ENCODE measurements around the gene ANKZF1. TPM values are rescaled to one million over a fixed set of nuclear protein-coding genes. Genes with fewer than 3 reads are reported as not detected.
"Not testable (repeated sequence)": the region's sequence is repeated elsewhere in the genome, so short reads cannot be mapped to it uniquely, and the experiment has no call there.

Gene ANKZF1
- total RNA-seq, 1 experiment from 2014 or later, result 48.0 TPM

DNA sequence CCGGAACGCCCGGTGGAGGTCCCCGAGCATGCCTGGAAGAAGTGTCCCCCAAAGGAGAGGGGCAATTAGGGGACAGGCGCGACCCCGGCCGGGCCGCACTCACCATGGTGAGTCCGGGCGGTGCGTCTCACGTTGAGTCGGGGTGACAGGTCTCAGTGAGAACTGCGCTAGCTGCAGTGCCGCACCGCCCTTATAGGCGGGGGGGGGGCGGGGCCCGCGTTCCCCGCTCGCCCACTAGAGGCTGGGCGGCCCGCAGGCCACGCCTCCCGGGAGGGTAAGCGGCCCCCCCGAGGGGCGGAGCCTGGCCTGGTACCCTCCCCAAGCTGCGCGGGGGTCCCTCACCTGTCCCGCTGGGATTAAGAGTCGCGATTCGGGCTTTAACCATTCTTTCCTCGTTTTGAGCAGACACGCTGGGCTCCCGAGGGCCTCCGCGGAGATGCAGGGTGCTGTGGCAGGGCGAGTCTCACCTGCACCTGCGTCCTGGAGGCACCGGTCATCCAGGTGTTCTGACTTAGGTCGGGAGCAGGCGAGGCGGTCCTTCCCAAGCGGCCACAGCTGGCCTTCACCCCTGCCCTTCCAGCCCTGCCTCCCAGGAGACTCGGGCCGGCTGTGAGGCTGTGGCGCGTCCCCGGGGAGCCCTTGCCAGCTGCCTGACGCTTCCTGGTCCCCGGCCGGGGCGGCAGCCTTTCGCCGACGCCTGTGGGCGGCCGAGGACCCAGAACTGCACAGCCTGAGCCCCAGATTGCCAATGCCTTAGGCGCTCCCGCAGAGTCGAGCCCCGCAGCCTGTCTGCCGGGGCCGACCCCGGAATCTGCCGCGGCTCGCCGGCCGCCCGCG, 24.4 kb downstream of the ANKZF1 start, which contains the start of gene TUBA4A:
TUBA4A (minus strand) TSS at position 166 of the 837 bp plus-strand sequence; CDS start at position 106, 60 bp downstream.
- peak; percentile 78 for DNase-seq (ENCODE audit: extremely low read depth, low read depth)

DNA sequence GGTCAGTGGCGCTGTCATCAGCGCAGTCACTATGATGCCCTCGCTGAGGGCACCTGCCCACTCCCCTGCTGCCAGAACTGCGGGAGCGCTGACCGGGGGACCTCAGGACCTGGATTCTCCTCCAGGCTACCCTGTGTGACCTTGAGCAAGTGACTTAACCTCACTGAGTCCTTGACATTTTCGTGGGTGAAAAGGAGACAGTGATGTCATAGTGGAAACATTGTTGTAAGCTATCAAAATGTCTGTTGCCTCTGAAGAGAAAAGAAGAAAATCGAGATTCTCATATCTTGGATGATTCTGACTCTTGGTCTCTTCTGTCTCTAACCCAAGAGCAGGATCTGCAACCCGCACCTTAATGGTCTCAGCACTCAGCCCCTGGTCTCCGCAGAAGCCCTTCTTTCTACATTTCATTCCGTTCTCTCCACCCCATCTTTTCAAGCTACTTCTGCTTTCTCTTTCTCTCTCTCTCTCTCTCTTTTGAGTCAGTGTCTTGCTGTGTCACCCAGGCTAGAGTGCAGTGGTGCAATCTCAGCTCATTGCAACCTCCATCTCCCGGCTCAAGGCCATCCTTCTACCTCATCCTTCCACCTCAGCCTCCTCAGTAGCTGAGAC, 25.1 kb downstream of the ANKZF1 start:
- no peak for DNase-seq (ENCODE audit: extremely low read depth, low read depth)

DNA sequence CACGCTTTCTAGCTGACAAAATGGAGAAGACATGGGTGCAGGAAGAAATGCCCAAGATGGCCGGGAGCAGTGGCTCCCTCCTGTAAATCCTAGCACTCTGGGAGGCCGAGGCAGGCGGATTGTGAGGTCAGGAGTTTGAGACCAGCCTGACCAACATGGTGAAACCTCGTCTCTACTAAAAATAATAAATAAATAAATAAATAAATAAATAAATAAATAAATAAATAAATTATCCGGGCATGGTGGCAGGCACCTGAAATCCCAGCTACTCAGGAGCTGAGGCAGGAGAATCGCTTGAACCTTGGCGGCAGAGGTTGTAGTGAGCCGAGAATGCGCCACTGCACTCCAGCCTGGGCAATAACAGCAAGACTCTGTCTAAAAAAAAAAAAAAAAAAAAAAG, 29.3 kb downstream of the ANKZF1 start:
- DNase-seq (ENCODE audit: extremely low read depth, low read depth), result not testable (repeated sequence)

DNA sequence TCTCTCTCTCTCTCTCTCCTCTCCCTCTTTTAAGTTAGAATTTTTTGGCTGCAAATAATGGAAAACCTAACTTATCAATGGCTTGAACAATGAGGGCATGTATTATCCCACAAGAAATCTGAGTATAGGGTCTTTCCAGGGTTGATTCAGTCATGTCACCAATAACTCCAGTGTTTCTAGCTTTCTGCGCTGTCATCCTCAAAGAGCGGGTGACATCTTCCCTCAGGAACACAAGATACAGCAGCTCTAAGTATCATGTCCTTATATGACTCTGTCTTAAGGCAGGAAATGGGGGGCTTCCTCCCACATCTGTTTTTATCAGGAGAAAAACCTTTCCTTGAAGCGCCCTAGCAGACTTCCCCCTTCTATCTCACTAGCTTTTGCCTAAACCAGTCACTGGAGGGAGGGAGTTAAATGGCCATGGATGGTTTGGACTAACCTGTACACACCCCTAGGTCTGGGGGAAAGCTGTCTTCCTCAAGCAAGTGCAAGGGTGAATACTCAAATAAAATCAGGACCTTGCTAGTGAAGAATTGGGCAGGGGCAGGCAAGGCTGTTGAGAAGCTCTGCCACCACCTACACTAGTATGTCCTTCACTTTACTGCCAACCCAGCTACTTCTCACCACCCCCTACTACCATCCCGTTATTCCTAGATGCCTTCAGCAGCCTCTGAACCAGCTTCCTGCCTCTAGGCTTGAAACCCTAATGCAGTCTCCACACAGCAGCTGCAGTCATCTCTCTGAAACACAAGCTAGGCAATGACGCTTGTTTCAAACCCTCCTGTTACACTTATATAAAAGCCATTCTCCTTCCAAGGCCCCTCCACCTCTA, 31.6 kb downstream of the ANKZF1 start:
- no peak for DNase-seq (ENCODE audit: extremely low read depth, low read depth)

DNA sequence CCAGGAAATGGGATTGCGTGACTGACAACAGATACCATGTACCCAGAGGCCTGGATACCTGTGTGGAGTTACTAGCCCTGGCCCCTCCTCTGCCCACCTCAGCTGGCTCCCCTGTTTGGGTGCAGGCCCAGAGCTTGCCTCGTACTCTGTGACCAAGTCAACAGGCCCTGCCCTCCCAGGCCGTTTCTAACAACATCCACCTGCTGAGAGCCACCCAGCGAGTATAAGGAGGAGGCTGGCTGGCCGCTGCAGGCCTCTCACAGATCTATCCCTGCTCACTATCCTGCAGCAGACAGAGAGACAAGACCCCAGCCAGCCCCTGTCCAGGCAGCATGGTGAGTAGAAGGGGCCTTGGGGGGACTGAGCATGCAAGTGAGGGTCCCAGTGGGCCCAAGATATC, 36.6 kb downstream of the ANKZF1 start:
- DNase-seq (ENCODE audit: extremely low read depth, low read depth), result no peak

DNA sequence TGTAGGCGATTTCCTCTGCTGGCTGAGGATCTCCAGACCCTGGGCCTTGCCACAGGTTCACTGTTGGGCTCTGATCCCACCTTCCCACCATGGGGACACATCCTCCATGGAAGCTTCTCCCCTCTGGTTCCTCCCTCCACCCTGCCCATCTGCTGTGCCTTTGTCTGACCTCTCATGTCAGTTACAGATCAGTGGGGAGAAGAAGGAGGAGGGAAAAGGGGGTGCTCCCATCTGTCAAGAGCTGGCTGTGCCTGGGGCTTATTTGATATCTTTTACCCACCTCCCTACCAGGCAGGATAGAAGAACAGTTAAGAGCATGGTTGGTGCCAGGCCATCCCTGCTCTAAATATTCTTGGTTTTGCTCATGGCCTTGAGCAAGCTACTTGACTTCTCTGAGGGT, 37.3 kb downstream of the ANKZF1 start:
- DNase-seq (ENCODE audit: extremely low read depth, low read depth), result no peak

DNA sequence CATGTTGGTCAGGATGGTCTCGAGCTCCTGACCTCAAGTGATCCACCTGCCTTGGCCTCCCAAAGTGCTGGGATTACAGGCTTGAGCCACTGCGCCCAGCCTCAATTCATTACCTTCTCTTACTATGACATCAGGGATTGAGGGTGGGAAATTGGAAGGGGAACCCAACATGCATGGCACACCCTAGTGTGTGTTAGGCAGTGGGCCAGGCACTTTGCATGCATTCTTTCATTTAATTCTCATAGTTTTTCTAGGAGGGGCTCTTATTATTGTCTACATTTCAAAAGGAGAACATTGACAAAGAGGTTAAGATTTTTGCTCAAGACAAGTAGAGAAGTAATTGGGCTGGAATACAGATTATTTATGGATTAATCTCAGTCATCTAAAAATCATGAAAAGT, 38.7 kb downstream of the ANKZF1 start:
- no peak for DNase-seq (ENCODE audit: extremely low read depth, low read depth)

DNA sequence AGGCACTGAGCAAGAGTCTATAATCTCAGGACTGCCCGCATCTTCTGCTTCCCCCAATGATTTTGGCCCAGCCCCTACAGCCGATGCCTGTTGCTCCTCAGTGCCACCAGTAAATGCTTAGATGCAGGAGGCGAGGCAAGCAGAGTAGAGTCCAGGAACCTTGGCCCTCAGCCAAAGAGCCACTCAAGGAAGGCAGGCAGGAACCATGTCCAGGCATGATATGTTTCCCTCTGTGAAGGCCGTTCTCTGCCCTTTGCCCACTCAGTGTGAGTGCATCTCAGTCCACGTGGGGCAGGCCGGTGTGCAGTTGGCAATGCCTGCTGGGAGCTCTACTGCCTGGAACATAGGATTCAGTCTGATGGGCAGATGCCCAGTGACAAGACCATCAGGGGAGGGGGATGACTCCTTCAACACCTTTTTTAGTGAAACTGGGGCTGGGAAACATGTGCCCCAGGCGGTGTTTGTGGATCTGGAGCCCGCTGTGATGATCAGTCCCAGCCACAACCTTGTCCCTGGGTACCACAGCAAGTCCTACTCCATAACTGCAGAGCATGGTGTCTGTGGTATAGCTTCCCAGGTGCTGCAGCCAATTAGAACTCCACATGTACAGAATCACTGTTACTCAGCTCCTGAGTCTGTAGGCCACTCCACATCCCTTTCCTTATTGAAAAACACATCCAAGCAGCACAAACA, 39.9 kb downstream of the ANKZF1 start:
- DNase-seq (ENCODE audit: extremely low read depth, low read depth), result no peak

DNA sequence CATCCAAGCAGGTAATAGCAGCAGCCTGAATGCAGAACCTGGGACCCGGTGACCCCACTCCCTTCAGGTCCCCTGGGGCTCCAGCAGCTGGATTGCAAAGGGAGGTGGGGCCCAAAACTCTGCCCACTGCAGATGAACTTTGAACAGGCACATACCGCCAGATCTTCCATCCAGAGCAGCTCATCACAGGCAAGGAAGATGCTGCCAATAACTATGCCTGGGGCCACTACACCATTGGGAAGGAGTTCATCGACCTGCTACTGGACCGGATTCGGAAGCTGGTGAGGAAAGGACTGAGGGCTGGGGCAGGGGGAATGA, 40.4 kb downstream of the ANKZF1 start:
- DNase-seq (ENCODE audit: extremely low read depth, low read depth), result no peak

DNA sequence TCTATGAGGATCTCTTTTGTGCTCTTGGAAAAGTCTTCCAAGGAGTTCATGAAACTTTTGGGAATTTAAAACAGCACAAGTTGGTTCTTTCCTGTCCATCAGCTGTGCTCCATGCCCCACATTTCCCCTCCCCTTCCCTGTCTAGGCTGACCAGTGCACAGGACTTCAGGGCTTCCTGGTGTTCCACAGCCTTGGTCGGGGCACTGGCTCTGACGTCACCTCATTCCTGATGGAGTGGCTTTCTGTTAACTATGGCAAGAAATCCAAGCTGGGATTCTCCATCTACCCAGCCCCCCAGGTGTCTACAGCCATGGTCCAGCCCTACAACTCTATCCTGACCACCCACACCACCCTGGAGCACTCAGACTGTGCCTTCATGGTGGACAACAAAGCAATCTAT, 41.4 kb downstream of the ANKZF1 start:
- no peak for DNase-seq (ENCODE audit: extremely low read depth, low read depth)

DNA sequence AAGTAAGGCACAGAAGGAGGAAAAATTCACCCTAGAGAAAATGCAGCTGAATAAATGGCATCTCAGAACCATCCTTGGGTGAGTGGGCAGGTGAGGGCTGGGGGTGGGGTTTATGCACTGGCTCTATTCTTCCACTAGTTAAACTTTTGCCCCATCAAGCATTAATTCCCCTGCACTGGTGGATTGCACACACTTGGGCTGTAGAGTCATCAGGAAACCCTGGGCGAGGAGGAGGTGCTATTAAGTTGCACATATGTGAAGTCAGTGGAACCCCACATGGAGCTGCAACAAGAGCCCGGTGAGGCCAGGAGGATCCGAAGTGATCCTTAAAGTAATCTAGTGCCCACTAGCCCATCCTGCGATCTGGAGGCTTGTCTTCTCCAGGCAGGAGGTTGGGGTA, 42.8 kb downstream of the ANKZF1 start:
- no peak for DNase-seq (ENCODE audit: extremely low read depth, low read depth)

DNA sequence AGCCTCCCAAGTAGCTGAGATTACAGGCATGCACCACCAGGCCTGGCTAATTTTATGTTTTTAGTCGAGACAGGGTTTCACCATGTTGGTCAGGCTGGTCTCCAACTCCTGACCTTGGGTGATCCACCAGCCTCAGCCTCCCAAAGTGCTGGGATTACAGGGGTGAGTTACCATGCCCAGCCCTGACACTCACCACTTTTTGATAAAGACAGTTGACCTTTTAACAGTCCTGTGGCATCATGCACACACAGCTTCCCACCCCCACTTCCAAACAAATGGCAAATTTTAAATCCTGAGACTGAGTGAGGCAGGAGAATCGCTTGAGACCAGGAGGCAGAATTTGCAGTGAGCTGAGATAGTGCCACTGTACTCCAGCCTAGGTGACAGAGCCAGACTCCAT, 43.4 kb downstream of the ANKZF1 start:
- no peak for DNase-seq (ENCODE audit: extremely low read depth, low read depth)

DNA sequence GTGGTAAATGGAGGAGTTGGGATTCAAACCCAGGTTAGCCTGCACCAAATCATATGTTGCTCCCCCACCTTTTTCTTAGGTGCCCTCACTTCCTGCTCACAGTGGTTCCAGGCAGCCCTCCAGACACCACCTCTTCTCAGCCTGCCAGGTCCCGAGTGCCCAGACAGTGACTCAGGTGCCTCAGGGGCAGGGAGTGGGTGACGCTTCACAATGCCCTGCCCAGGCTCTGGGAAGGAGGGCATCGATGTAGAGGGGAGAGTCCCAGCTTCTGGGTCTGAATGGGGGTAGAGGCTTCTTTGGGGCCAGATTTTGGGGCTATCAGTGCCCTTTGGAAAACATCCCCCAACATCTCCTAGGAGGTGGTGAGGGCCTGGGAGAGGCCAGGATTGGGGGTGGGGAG, 44.3 kb downstream of the ANKZF1 start:
- no peak for DNase-seq (ENCODE audit: extremely low read depth, low read depth)

DNA sequence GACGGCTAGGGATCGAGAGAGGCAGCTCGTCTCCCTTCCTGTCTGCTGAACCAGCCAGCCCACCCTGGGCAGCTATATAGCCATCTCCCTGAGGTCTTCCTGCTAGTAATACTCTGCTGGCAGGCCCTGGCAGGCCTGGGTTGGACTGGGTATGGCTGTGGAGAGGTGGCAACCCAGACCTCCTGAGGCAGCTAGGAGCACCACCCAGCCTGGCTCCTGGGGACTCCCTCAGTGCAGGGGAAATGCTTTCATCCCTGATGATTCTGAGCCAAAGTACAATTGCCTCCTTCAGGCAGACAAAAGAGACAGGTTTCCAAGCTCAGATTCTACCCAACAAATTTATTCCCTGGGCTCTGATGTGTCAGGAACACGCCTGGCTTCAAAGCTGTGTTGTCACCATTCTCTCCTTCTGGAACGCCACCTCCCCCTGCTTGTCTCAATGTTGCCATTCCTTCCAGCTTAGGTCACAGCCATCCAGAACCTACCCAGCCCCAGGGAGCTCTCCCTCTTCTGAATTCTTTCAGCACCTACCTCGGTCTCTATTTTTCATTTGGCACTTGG, 44.8 kb downstream of the ANKZF1 start:
- DNase-seq (ENCODE audit: extremely low read depth, low read depth), result no peak

DNA sequence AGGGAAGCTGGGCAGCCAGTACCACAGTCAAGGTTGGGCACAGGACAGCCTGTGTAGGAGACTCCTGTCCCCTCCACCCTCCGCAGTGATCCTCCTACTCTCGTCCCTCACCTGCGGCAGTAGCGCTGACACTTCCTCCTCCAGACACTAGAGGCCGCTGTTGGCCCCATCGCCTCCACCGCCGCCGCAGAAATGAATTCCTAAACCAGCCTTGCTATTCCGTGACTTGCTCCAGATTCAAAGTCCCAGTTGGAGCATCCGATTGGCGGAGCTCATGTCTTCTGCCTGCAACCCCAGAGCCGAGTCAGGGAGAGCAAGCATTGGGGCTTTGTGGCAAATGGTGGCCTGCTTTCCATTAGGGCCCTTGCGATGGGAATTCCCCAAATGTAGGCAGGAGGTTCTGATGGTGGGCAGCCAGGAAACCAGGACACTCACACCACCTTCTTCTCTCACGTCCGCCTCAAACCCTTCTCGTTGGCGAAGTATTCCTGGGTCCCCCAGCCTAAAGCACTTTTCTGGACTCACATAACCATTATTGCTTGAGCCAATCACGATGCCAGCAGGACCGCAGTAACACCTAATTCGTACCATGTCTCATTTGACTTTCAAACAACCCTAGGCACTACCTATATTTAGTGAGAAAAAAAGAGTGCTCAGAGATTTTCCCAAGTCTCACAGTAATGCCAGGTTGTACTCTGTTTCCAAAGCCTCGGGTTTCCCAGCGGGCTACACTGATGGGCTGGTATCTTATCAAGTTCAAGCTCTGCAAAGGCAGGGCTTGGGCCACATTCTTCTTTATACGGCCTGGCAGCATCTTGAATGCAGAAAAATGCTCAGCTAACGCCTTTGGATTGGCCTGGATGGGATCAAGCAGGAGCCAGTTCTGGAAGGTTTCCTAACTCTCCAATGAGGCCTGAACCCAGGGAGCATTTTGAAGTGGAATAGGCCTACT, 48.4 kb downstream of the ANKZF1 start:
- DNase-seq (ENCODE audit: extremely low read depth, low read depth), result peak; percentile 79

DNA sequence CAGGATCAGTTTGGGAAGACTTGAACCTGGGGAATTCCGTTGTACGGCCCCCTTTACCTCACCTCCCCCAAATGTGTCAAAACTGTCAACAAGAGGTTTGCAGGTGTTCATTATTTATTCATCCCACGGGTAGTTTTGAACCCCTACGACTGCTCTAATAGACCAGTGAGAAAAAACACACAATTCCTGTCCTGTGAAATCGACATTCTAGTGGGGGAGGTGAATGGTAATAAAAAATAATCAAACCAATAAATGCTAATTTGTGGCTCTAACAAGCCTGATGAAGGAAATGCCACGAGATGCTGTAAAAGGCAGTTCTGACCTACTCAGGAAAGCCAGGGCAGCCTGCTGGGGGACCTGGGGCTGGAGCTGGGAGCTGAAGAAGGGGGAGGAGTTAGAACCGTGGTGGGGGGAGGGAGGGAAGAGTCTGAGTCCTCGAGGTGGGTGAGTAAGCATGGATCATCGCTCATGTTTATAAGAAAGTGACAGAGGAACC, 49.1 kb downstream of the ANKZF1 start:
- no peak for DNase-seq (ENCODE audit: extremely low read depth, low read depth)

DNA sequence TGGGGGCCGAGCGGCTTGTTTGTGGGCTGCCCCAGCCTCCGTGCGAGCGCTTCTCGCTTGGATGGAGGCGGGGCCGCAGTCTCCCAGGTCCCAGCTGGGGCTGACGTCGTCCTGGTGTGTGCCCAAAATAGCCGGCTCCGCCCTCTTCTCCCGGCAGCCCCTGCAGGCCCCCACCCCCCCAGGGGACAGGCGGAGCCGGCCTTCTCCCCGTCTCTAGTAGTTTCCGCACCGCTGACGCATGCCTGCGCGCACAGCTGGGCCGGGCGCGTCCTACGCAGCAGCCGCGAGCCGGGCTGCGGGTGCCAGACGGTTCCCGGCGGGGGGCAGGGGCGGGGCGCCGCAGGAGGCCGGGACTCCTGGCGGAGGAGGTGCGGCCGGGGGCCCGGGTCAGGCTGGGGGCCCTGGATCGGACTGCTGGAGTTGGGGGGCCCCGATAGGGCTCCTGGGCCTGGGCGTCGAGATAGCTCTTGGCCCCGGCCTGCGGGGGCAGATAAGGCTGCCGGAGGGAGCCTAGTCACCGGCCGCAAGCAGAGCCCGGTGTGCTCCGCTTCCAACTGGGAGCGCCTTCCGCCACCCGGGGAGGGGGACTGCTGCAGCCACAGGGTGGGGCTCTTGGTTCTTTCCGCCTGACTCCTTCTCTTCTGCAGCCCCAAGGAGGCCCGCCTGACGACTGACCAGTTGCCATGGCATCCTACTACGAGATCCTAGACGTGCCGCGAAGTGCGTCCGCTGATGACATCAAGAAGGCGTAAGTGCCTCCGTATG, 49.7 kb downstream of the ANKZF1 start, which contains the start of gene DNAJB2:
DNAJB2 (plus strand) TSS at position 216 of the 765 bp plus-strand sequence; CDS start at position 684, 468 bp downstream.
- peak; percentile 97 for DNase-seq (ENCODE audit: extremely low read depth, low read depth)

DNA sequence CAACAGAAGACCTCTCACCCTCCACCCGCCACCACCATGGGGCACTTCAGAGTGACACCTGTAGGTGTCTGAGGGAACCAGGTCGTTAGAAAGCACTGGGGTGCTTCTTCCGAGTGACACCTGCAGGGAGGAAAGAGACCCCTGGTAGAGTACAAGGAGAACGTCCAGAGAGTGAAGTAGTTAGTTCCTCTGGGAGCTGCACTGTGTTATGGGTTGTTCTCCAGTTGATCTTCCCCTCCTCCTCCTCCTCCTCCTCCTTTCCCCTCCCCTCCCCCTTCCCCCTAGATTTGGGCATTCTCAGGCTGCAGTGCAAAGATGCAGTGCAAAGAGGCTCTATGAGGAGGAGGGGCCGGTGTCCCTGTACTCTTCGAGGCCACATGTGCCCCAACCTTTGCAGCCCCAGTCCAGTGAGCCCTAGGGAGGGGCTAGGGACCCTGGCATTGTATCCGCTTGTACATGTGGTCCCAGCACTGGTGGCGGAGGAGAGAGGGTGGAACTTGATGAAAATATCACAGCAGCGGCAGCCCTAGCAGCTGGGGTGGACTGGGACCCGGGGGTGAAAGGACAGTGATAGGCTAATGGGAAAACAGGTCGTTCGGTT, 50.4 kb downstream of the ANKZF1 start:
- no peak for DNase-seq (ENCODE audit: extremely low read depth, low read depth)

Measured in NCI-H460 (cell line).